ENCODE results near the gene ANKEF1. TPM values are rescaled to one million over a fixed set of nuclear protein-coding genes. Genes with fewer than 3 reads are reported as not detected.
A peak's percentile ranks its signal among the peaks of the same experiment; 100 is the strongest.

The ANKEF1 gene
- total RNA-seq, 1 experiment from 2014 or later: 6.3 TPM

DNA sequence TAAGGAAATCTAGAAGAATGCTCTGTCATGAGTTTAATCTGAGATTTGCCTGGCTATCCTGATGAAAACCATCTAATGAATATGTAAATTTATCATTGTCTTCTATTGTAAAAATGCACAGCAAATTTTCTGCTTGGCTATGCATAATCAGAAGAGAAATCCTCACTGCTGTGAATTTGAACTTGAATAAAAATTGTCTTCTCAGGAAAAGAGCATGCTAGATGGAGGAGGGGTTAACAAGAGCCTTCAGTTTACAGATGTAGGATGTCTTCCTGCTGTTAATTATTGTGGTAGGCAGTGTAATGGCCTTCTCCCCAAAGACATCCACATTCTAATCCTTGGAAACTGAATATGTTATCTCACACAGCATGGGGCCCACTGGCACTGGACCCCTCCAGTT lies 45.8 kb downstream of the ANKEF1 start:
- no peak for DNase-seq (ENCODE audit: low read depth)

GRCh38 chr20:10089871-10090587 lies 55.2 kb downstream of the ANKEF1 start:
- DNase-seq (ENCODE audit: low read depth): no peak

- DNase-seq (ENCODE audit: low read depth): peak; percentile 74
These were observed 55.9 kb downstream of the ANKEF1 start for GRCh38 chr20:10090588-10091166.

DNA sequence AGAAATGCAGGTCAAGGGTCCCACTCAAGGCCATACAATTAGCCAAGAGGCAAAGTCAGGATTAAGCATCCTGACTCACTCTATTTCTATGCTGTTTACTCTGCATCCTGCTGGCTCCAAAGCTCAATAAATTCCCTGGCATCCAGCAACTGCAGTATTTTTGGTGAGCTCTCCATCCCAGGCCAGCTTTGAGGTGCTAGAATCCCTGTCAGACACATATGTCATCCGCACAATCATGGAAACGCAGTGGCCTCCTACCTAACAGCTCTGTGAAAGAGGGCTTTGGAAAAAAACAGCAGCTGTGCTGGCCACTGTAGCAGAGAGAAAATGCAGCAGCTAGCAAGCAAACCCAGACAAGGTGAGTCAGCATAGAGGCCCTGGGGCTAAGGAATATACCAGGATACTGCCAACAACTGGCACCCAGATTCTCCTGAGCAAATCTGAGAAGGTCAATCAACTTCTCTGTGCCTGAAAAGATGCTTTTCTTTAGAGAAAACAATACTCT lies 58.4 kb downstream of the ANKEF1 start:
- DNase-seq (ENCODE audit: low read depth): peak; percentile 99

DNA sequence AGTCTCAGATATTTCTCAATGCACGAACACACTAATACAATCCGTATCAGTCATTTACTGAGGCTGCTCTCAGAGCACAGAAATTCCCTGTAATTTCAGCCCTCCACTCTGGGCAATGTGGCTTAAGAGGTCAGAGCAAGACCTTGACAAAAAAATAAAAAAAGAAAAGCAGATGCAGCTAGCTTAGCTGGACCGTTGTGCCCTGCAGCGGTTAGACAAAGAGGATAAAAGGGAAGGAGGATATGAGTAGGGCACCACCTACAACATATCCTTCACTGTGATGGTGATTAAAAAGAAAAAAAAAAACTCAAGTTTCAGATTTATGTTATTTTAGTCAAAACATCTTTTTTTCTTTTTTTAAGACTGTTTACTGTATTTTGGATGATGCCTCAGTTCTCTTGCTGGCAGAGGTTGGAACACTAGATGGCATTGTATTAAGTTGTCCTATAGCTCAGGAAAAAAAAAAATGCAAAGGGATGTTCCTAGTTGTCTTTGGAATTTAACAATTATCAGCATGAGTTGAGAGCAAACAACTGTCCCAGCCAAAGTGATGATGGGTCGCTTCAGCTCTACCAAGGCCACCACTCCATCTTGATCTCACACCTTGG lies 59.9 kb downstream of the ANKEF1 start:
- peak; percentile 68 for DNase-seq (ENCODE audit: low read depth)

GRCh38 chr20:10096790-10097189 lies 62.0 kb downstream of the ANKEF1 start:
- DNase-seq (ENCODE audit: low read depth): no peak

DNA sequence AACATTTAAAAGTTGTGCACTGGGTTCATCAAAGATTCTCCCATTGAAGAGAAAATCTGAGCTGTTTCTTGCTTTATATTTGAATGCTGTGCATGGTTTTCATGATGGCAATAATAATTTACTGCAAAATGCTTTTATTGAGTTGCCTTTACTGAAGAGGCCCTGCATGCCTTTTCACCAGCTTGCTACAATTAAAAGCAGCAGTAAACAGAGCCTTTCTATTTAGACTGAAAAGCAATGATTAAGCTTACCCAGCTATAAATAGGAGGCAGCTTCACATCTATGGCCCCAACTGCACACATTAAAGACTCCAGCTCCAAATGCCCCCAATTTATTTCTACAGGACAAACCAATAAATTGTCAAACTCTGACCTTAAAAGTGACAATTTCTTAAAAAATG lies 70.3 kb downstream of the ANKEF1 start:
- DNase-seq (ENCODE audit: low read depth): no peak

Other genes with a start within 250 kb of the ANKEF1 start
- gene PAK5, start 195.9 kb upstream of the ANKEF1 start, total RNA-seq (2014; rRNA removed; shearing (Covaris generic)): 0.05 and 0.10 TPM in 2 replicates
- 11.9 and 15.0 TPM in 2 replicates for gene SNAP25, start 183.8 kb downstream of the ANKEF1 start, total RNA-seq (2014; rRNA removed; shearing (Covaris generic))